Keratinocyte (primary cell): ENCODE results near the gene ZNF423. TPM values are rescaled to one million over a fixed set of nuclear protein-coding genes. Genes with fewer than 3 reads are reported as not detected.

Experiments used
- DNase-seq: peaks from one replicate; pipeline ENCODE4 v3.0.0-alpha.2; 2011; ENCODE audit warnings: low read depth, missing footprints, low spot score
- FAIRE-seq: peaks from 2 replicates; lab custom pipeline; 2011; peaks lifted over from hg19 to GRCh38; lab: Jason Lieb, UNC
- H2AFZ ChIP-seq: 2 replicates; pipeline ENCODE4 v1.6.0; 2012; ENCODE audit warnings: low read length, control low read depth, inconsistent platforms; ENCODE audit not compliant: control insufficient read depth
- H3K27ac ChIP-seq: 2 replicates; pipeline ENCODE4 v1.5.1; 2011; ENCODE audit warnings: low read length; ENCODE audit not compliant: control insufficient read depth, insufficient read depth
- H3K27me3 ChIP-seq: 3 replicates; pipeline ENCODE4 v1.6.0; 2011; ENCODE audit warnings: low read length; ENCODE audit not compliant: control insufficient read depth, insufficient read depth; ENCODE audit errors: extremely low read depth
- H3K36me3 ChIP-seq, 2 experiments: 2 replicates in 1 of 2; 3 replicates in 1 of 2; pipeline ENCODE4 v1.5.1; 2011; ENCODE audit warnings: low read length in 2 of 2, mild to moderate bottlenecking in 1 of 2; ENCODE audit not compliant: control insufficient read depth in 2 of 2, insufficient read depth in 2 of 2; ENCODE audit errors: extremely low read depth in 1 of 2
- H3K4me1 ChIP-seq: 3 replicates; pipeline ENCODE4 v1.5.1; 2011; ENCODE audit warnings: low read length; ENCODE audit not compliant: control insufficient read depth, insufficient read depth; ENCODE audit errors: extremely low read depth
- H3K4me2 ChIP-seq: 3 replicates; pipeline ENCODE4 v1.6.0; 2011; ENCODE audit warnings: low read depth, low read length; ENCODE audit not compliant: control insufficient read depth, insufficient read depth; ENCODE audit errors: extremely low read depth
- H3K4me3 ChIP-seq, 3 experiments: fragments of 200-600 bp in 1 of 3; sonication (generic) in 1 of 3; 2 replicates in 2 of 3; 3 replicates in 1 of 3; pipeline ENCODE4 v1.5.1; 2011 to 2016; ENCODE audit warnings: low read length in 3 of 3, mild to moderate bottlenecking in 3 of 3, control low read depth in 2 of 3, inconsistent platforms in 1 of 3, low read depth in 1 of 3, mixed read lengths in 1 of 3, mixed run types in 1 of 3, moderate library complexity in 1 of 3; ENCODE audit not compliant: control insufficient read depth in 2 of 3, insufficient read depth in 2 of 3; ENCODE audit errors: extremely low read depth in 1 of 3
- H3K79me2 ChIP-seq: 2 replicates; pipeline ENCODE4 v1.6.0; 2012; ENCODE audit warnings: low read length; ENCODE audit not compliant: control insufficient read depth, insufficient read depth
- H3K9ac ChIP-seq: 3 replicates; pipeline ENCODE4 v1.6.0; 2011; ENCODE audit warnings: low read length; ENCODE audit not compliant: control insufficient read depth, insufficient read depth; ENCODE audit errors: extremely low read depth
- H3K9me1 ChIP-seq: 3 replicates; pipeline ENCODE4 v1.6.0; 2011; ENCODE audit warnings: low read length; ENCODE audit not compliant: control insufficient read depth, insufficient read depth; ENCODE audit errors: extremely low read depth
- H3K9me3 ChIP-seq: 2 replicates; pipeline ENCODE4 v1.5.1; 2012; ENCODE audit warnings: low read depth, low read length; ENCODE audit not compliant: control insufficient read depth
- H4K20me1 ChIP-seq: 3 replicates; pipeline ENCODE4 v1.6.0; 2011; ENCODE audit warnings: low read length; ENCODE audit not compliant: control insufficient read depth, insufficient read depth; ENCODE audit errors: extremely low read depth
- CTCF ChIP-seq, 3 experiments: IDR thresholded peaks in 1 of 3; conservative IDR thresholded peaks in 1 of 3; optimal IDR thresholded peaks in 1 of 3; 2 replicates in 2 of 3; 3 replicates in 1 of 3; pipeline versions ENCODE3 to v1.5.1; 2011; ENCODE audit warnings: low read length in 3 of 3, mild to moderate bottlenecking in 3 of 3, moderate library complexity in 2 of 3, control low read depth in 1 of 3, inconsistent platforms in 1 of 3; ENCODE audit not compliant: insufficient read depth in 2 of 3; ENCODE audit errors: extremely low read depth in 1 of 3
- EZH2 ChIP-seq: IDR thresholded peaks from one replicate; pipeline ENCODE4 v1.6.1; 2012; ENCODE audit warnings: inconsistent platforms, mild to moderate bottlenecking, low read length, moderate library complexity
- dilution Hi-C: fragments of 300-500 bp; cut with MboI; formaldehyde crosslinking; loops from one replicate; pipeline ENCODE4 v1.7.0; 2020; ENCODE audit warnings: low sequenced_read_pairs; ENCODE audit not compliant: extremely low pct_ligation_motif_present
- polyA plus RNA-seq, 5 experiments: library from polyadenylated mRNA; depleted of rRNA in 3 of 5; stranded (reverse) in 3 of 5; stranded (forward) in 1 of 5; unstranded in 1 of 5; fragments of >200 nt; gene quantifications; 1 replicate in 1 of 5; 2 replicates in 3 of 5; 3 replicates in 1 of 5; pipeline versions ENCODE4 v1.2.1 to v1.2.3, GENCODE V29; 2011 to 2012; ENCODE audit warnings: missing spikeins in 2 of 5, low read depth in 1 of 5, low replicate concordance in 1 of 5

Gene ZNF423
- polyA plus RNA-seq, 1 donor (not counting 4 experiments of a cell fraction or from before 2014, with no cell fraction given) = 0.05 TPM

- Histone ChIP-seq H3K9me1 (no peaks in the 10 kb centered on the region), H3K79me2 (no peaks in the 10 kb centered on the region), H3K4me2 (no peak overlapping the region), H4K20me1 (no peaks in the 10 kb centered on the region), H3K9me3 (no peaks in the 10 kb centered on the region), H3K4me1 (no peaks in the 10 kb centered on the region), H3K9ac (no peak overlapping the region), H3K4me3 (no peak overlapping the region), H3K36me3 (no peaks in the 10 kb centered on the region), H2AFZ (no peak overlapping the region), H3K27me3 (no peaks in the 10 kb centered on the region), H3K27ac (no peak overlapping the region)
- FAIRE-seq = no peak
- dilution Hi-C loops = no loop called here
- DNase-seq = no peak
- TF ChIP-seq EZH2 = no peak
- TF ChIP-seq CTCF (optimal IDR thresholded peaks at IDR 0.05 in 1 of 3, IDR thresholded peaks at IDR 0.05 in 1 of 3, conservative IDR thresholded peaks at IDR 0.05 in 1 of 3; ENCODE audit: extremely low read depth in 1 of 3, insufficient read depth in 2 of 3, low read length in 3 of 3) = no peak
Measured at GRCh38 chr16:49757559-49758069, 98.3 kb downstream of the ZNF423 start.

GRCh38 chr16:49756775-49757558 is 98.9 kb downstream of the ZNF423 start:
- Histone ChIP-seq H3K4me3 (no peak overlapping the region), H3K27ac (no peak overlapping the region), H3K9me3 (no peaks in the 10 kb centered on the region), H3K27me3 (no peaks in the 10 kb centered on the region), H3K4me2 (no peak overlapping the region), H3K4me1 (no peaks in the 10 kb centered on the region), H4K20me1 (no peaks in the 10 kb centered on the region), H3K79me2 (no peaks in the 10 kb centered on the region), H3K36me3 (no peaks in the 10 kb centered on the region), H3K9me1 (no peaks in the 10 kb centered on the region), H3K9ac (no peak overlapping the region), H2AFZ (no peak overlapping the region)
- no peak for FAIRE-seq
- dilution Hi-C loops = no loop called here
- no peak for TF ChIP-seq EZH2
- no peak for TF ChIP-seq CTCF (optimal IDR thresholded peaks at IDR 0.05 in 1 of 3, IDR thresholded peaks at IDR 0.05 in 1 of 3, conservative IDR thresholded peaks at IDR 0.05 in 1 of 3; ENCODE audit: extremely low read depth in 1 of 3, insufficient read depth in 2 of 3, low read length in 3 of 3)
- DNase-seq = no peak
